ENCODE results near the gene TMEM92. TPM values are rescaled to one million over a fixed set of nuclear protein-coding genes. Genes with fewer than 3 reads are reported as not detected.
"Not testable (repeated sequence)": the region's sequence is repeated elsewhere in the genome, so short reads cannot be mapped to it uniquely, and the experiment has no call there.

TMEM92 gene
- total RNA-seq, 4 donors from 2014 or later, result 0.12 to 0.76 TPM; not detected in 2

DNA sequence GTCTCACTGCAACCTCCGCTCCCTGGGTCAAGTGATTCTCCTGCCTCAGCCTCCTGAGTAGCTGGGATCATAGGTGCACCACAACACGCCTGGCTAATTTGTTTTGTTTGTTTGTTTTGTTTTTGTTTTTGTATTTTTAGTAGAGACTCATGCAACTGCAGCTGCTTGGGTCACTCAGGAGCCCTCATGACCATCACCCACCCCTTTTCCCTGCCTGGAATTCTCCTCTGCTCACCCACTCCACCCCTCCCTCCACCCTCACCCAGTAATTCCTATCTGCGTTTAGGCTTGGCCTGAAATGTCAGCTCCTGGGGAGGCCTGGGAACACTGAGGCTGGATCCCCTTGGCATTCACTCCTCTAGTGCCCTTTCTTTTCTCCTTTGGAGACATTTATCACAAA is 25.5 kb downstream of the TMEM92 start:
- no peaks in the 10 kb centered on the region for H3K36me3 ChIP-seq
- DNase-seq, result no peak
- TF ChIP-seq, protein P1, sequence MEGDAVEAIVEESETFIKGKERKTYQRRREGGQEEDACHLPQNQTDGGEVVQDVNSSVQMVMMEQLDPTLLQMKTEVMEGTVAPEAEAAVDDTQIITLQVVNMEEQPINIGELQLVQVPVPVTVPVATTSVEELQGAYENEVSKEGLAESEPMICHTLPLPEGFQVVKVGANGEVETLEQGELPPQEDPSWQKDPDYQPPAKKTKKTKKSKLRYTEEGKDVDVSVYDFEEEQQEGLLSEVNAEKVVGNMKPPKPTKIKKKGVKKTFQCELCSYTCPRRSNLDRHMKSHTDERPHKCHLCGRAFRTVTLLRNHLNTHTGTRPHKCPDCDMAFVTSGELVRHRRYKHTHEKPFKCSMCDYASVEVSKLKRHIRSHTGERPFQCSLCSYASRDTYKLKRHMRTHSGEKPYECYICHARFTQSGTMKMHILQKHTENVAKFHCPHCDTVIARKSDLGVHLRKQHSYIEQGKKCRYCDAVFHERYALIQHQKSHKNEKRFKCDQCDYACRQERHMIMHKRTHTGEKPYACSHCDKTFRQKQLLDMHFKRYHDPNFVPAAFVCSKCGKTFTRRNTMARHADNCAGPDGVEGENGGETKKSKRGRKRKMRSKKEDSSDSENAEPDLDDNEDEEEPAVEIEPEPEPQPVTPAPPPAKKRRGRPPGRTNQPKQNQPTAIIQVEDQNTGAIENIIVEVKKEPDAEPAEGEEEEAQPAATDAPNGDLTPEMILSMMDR (IDR thresholded peaks at IDR 0.05), result no peak
- TF ChIP-seq POLR2A (IDR thresholded peaks at IDR 0.05), result no peak
- no peak overlapping the region for H3K27ac ChIP-seq
- H3K4me3 ChIP-seq, result no peak overlapping the region
- peaks cover 0 to 7% (median 2%) of the 10 kb centered on the region in 3 donors for H3K4me1 ChIP-seq
- intact Hi-C loops (cut with DNase I), result loop anchor here (5.0 kb wide), 1 partner anchor 97 kb away; the partner anchor contains the start of gene COL1A1
- no peaks in the 10 kb centered on the region for H3K9me3 ChIP-seq
- no peaks in the 10 kb centered on the region for H3K27me3 ChIP-seq
- 69 to 83% methylated on average over 3 of the region's 3 CpGs for WGBS, 2 donors

DNA sequence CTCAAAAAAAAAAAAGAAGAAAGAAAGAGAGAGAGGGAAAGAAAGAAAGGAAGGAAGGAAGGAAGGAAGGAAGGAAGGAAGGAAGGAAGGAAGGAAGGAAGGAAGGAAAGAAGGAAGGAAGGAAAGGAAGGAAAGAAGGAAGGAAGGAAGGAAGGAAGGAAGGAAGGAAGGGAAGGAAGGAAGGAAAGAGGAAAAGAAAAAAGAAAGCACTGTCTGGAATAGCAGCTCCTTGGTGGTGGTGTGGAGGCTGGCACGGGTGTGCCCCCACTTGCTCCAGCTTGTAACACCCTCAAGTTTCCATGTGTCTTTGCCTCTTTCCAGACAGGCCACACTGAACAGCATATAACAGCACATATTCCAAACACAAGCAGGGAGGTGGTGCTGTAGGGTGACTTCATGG is 26.6 kb downstream of the TMEM92 start:
- intact Hi-C loops (cut with DNase I); DNase-seq; H3K27me3 ChIP-seq; H3K9me3 ChIP-seq; H3K27ac ChIP-seq; H3K4me3 ChIP-seq; H3K36me3 ChIP-seq: not testable (repeated sequence)
- 19 to 25% methylated on average over 1 of the region's 1 CpG for WGBS, 2 donors
- H3K4me1 ChIP-seq, result peaks cover 0 to 16% (median 7%) of the 10 kb centered on the region in 3 donors

DNA sequence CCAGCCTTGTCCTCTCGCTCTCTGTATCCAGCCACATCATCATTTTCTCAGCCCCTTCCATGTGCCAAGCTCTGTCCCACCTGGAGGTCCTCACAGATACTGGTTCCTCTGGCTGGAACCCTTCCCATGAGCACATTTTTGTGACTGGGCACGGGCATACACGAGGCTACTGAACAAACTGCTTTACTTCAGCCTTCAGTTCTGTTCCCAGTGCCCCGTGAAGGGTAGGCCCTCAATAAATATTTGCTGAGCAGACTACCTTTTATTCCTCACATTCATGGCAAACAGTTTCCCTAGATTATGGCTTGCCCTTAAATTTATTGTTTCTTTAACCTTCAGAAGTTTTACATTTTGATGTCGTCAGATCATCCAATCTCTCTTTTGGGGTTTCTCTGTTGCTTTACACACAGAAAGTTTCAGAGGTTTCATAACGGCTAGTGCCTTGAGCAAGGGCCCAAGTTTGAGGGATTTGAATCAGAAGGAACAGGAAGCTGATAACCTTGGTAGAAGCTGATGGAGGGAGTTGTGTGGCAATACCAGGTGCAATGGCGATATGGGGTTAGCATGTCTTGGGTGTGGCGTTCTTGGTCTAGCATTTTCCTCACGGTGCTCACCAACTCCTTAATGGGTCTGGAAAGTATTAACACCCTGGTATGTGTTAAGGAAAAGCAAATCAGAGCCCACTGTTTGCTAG is 27.8 kb downstream of the TMEM92 start:
- no peak for DNase-seq
- TF ChIP-seq POLR2A (IDR thresholded peaks at IDR 0.05), result no peak
- TF ChIP-seq, protein P1 (IDR thresholded peaks at IDR 0.05), result no peak
- no peaks in the 10 kb centered on the region for H3K36me3 ChIP-seq
- no peak overlapping the region for H3K4me3 ChIP-seq
- H3K27ac ChIP-seq, result no peak overlapping the region
- intact Hi-C loops (cut with DNase I), result no loop called here
- peaks cover 0 to 3% (median 0%) of the 10 kb centered on the region in 4 donors for H3K27me3 ChIP-seq
- peaks cover 0 to 16% (median 7%) of the 10 kb centered on the region in 3 donors for H3K4me1 ChIP-seq
- no peaks in the 10 kb centered on the region for H3K9me3 ChIP-seq
- 69 to 77% methylated on average over 9 of the region's 9 CpGs for WGBS, 2 donors

DNA sequence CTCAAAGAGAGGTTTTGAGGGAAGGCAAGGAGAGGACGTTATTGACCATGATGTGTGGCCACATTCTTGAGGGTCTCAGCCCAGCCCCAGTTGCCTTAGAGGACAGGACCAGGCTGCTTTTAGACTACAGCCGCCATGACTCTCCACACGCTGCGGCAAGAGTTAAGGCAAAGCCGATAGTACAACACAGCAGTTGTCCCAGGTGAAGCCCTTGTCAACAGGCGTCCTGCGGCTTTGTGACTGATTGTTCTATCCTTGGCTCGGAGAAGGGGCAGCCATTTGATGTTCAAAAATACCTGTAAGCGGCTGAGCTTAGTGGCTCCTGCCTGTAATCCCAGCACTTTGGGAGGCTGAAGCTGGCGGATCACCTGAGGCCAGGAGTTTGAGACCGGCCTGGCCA is 28.8 kb downstream of the TMEM92 start:
- Histone ChIP-seq H3K36me3 (no peaks in the 10 kb centered on the region), H3K27ac (no peak overlapping the region), H3K4me1 (peaks cover 0 to 16% (median 7%) of the 10 kb centered on the region in 3 donors), H3K9me3 (no peaks in the 10 kb centered on the region), H3K4me3 (no peak overlapping the region), H3K27me3 (peaks cover 0 to 3% (median 0%) of the 10 kb centered on the region in 4 donors)
- DNase-seq, result no peak
- intact Hi-C loops (cut with DNase I), result no loop called here
- TF ChIP-seq, protein P1 (IDR thresholded peaks at IDR 0.05), result no peak
- TF ChIP-seq POLR2A (IDR thresholded peaks at IDR 0.05), result no peak
- 84 to 95% methylated on average over 7 to 11 of the region's 11 CpGs for WGBS, 2 donors

DNA sequence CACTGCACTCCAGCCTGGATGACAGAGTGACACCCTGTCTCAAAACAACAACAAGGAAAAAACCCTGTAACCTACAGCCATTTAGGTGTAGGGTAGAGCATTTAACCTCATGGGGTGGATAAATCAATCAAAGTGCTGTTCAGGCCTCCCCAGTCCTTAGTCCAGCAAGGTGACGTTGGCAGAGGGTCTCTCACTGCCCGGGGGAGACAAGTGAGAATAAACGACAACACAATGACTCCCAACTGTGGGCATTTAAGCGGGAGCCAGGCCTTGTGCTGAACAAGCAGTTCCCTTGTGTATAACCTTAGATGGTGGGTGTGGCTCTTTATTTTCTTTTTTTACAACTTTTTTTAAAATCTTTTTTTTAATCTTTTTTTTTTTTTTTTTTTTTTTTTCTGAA is 29.3 kb downstream of the TMEM92 start:
- intact Hi-C loops (cut with DNase I), result no loop called here
- 60 to 78% methylated on average over 4 of the region's 4 CpGs for WGBS, 2 donors
- Histone ChIP-seq H3K27ac (no peak overlapping the region), H3K4me3 (no peak overlapping the region), H3K36me3 (no peaks in the 10 kb centered on the region), H3K27me3 (peaks cover 0 to 3% (median 0%) of the 10 kb centered on the region in 4 donors), H3K9me3 (no peaks in the 10 kb centered on the region), H3K4me1 (peaks cover 0 to 16% (median 7%) of the 10 kb centered on the region in 3 donors)
- DNase-seq, result no peak
- no peak for TF ChIP-seq POLR2A (IDR thresholded peaks at IDR 0.05)
- TF ChIP-seq, protein P1 (IDR thresholded peaks at IDR 0.05), result no peak

Data from esophagus squamous epithelium (tissue), 5 donors.